CD4-positive, alpha-beta T cell treated with Interleukin-2 at 100 ng/mL for 4 hours (primary cell): ENCODE measurements around the gene TFF1.
A peak's percentile ranks its signal among the peaks of the same experiment; 100 is the strongest.

ENCODE experiments used
- DNase-seq: peaks from one replicate; pipeline ENCODE4 v3.0.0-alpha.2; 2020; ENCODE audit warnings: low spot score

The TFF1 gene

GRCh38 chr21:42343963-42344510 lies 22.3 kb downstream of the TFF1 start:
- no peak for DNase-seq

- no peak for DNase-seq
Observed at GRCh38 chr21:42343556-42343955, 22.8 kb downstream of the TFF1 start.

- DNase-seq, result no peak
Observed at GRCh38 chr21:42343101-42343500, 23.2 kb downstream of the TFF1 start.

- DNase-seq, result no peak
Observed at GRCh38 chr21:42341776-42342542, 24.4 kb downstream of the TFF1 start.

DNA sequence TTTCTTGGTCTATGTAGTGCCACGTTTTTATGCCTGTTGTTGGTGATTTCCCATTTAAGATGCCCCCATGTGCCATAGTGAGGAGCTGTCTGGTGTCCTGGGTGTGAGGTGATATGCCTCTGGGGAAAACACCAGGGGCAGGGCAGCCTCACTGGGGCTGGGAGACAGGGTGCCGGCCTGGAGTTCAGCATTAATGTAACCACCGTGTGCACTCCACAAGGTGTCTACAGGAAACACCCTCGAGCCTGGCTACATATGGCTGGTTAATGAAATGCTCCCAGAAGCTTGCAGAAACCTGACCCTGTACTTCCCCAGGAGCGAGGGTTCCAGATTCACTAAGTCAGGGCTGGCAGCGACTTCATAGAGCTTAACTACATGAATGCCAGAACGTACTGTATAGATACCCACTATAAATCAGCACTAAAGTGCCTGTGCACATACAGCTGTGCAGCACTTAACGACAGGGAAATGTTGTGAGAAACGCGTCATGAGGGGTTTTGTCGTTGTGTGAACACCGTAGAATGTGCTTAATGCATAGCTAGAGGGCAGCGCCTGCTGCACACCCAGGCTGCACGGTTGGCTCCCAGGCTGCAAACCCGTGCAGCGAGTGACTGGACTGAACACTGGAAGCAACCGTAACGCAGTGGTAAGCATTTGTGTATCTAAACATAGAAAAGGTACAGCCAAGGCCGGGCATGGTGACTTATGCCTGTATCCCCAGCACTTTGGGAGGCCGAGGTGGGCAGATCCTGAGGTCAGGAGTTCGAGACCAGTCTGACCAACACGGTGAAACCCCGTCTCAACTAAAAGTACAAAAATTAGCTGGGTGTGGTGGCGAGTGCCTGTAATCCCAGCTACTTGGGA lies 25.9 kb downstream of the TFF1 start:
- DNase-seq, result no peak

- no peak for DNase-seq
Observed at GRCh38 chr21:42338729-42339715, 27.3 kb downstream of the TFF1 start.

DNA sequence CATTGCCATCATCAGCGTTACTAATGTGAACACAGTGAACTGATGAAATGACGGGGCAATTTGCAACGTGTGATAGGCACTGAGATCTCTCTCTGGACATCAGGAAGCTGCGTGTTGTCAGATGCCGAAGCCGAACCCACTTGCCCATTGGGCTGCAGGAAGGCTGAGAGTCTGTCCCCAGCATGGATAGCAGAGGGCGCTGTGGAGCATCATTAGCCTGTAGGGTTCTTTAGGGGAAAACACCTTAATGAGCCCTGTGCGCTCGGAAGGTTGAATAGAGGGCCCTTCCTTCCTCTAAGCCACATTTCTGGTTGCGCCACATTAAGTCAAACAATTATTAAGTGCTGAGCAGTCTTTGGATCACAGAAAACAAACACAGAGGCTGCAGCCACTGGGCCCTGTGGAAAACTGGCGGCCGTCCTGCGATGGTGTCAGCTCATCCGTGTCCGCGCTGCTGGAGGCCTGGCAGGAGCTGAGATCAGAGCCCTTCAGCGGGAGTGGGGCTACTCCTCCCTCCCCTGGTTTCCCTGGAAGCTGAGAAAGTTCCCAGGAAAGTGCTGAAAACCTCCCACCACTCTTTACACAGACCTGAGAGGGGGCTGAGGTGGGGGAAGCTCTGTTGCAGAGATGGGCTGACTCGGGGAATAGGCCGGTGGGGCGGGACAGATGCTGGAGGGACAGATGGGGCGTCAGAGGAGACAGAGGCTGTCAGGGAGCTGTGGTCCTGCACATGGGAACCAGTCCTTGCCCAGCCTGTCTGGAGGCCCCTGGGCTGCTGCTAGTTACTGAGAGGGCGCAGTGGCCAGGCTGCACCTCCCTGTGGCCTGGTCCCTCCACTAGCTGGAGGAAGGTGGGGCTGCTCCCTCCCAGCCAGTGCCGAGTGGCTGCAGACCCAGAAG lies 28.3 kb downstream of the TFF1 start:
- DNase-seq, result peak; percentile 84

DNA sequence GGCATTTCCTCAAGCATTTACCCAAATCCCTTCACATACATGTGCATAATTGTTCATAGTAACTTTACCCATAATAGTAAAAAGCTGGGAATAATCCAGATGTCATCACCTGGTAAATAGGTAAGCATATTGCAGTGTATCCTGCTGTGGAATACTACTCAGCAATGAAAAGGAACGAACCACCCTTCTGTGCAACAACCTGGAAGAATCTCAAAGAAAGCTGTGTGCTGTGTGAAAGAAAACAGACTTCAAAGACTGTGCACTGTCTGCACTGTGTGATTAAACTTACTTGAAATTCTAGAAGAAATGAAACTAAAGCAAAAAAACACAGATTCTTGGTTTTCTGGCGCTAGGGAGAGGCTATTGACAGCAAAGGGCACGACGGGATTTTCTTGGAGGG lies 29.1 kb downstream of the TFF1 start:
- no peak for DNase-seq

GRCh38 chr21:42336054-42336453 lies 30.3 kb downstream of the TFF1 start:
- DNase-seq, result no peak

- no peak for DNase-seq
Observed at GRCh38 chr21:42332557-42333317, 33.6 kb downstream of the TFF1 start.

DNA sequence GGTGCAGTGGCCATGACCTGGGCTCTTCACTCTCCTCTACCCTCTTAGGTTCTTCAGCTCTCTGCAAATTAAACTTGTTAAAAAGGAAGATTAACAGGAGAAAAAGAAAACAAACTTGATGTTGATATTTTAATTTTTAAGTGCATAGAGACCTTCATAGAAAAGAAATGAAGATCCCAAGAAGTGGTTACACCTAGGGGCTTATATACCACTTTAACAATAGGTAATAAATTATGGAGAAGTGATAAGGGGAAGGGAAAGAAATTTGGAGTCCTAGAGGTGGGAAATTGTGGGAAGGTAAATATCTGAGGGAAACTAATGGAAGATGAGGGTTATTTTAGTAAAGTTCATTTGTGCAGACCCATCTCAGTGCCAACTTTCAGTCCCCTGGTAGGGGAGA lies 34.7 kb downstream of the TFF1 start:
- no peak for DNase-seq

- DNase-seq, result no peak
Observed at GRCh38 chr21:42330380-42331371, 35.7 kb downstream of the TFF1 start.

GRCh38 chr21:42324896-42325295 lies 41.4 kb downstream of the TFF1 start:
- no peak for DNase-seq

- DNase-seq, result no peak
Observed at GRCh38 chr21:42321845-42322244, 44.5 kb downstream of the TFF1 start.

DNA sequence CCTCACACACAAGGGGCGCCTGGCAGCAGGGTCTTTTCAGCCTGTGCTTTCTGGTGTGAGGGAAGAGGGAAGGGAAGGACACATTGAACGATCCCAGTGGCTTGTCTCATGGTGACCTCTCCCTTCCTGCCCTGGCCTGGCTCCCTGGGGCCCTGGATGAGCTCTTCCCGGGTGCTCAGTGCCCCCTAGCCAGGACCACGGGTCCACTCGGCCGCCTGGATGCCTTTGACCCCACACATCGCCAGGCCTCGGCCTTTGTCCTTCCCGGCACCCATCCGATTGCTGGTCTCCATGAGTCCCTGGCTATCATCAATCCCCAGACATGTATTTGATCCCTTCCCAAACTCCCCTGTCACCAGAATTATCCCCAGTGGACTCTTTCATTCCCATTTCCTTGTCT lies 45.1 kb downstream of the TFF1 start:
- DNase-seq, result no peak

DNA sequence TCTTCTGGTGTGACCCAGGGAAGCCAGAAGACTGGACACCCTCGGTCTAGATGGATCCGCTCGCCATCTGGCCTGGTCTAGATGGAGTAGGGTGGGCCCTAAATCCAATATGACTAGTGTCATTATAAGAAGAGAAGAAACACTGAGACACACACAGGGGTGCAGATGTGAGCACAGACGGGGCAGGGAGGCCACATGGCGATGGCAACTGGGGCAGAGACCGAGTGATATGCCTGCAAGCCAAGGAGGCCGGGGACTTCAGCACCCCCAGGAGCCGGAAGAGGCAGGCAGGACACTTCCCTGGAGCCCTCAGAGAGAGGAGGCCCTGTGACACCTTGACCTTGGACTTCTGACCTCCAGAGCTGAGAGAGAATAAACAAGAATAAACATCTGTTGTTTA lies 45.5 kb downstream of the TFF1 start:
- DNase-seq, result no peak

GRCh38 chr21:42319851-42320572 lies 46.3 kb downstream of the TFF1 start:
- no peak for DNase-seq

DNA sequence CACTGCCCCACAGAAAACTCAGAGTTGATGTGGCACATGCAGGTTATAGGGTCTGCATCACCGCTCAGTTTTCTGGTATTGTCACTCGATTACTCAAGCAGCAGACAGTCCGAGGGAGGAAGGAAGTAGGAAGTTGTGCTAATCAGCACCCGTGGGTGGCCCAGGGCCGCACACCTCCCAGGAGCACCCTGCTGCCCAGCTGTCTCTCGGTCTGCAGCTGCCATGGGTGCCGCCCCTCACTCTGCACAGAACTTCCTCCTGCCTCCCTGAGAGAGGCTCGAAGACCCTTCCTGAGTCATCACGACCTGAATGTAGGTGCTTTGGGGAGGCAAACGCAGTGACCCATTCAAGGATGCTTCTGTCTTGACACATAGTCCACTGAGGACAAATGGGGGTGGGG lies 47.0 kb downstream of the TFF1 start:
- DNase-seq, result no peak
